T-helper 9 cell (primary cell): ENCODE measurements around the gene FAM151B.
"Not testable (repeated sequence)": the region's sequence is repeated elsewhere in the genome, so short reads cannot be mapped to it uniquely, and the experiment has no call there.

Source experiments
- DNase-seq: peaks from one replicate; pipeline ENCODE4 v3.0.0-alpha.2; 2020
- total RNA-seq, 2 donors: gene quantifications; one replicate each; lab custom pipeline; 2026; lab: John Stamatoyannopoulos, UW

Gene FAM151B, protein sequence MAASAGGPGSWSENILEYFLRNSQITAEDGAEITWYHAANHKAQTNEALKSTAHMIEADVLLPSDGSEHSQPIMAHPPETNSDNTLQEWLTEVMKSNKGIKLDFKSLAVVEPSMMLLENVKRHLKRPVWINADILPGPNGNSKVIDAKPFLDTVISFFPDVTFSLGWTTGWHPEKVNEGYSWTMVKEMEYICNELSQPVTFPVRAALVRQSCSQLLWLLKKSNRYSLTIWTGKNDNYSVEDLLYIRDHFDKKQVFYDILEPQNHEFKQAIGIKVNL
- 0.24 to 0.77 reads per million in 2 donors for total RNA-seq

DNA sequence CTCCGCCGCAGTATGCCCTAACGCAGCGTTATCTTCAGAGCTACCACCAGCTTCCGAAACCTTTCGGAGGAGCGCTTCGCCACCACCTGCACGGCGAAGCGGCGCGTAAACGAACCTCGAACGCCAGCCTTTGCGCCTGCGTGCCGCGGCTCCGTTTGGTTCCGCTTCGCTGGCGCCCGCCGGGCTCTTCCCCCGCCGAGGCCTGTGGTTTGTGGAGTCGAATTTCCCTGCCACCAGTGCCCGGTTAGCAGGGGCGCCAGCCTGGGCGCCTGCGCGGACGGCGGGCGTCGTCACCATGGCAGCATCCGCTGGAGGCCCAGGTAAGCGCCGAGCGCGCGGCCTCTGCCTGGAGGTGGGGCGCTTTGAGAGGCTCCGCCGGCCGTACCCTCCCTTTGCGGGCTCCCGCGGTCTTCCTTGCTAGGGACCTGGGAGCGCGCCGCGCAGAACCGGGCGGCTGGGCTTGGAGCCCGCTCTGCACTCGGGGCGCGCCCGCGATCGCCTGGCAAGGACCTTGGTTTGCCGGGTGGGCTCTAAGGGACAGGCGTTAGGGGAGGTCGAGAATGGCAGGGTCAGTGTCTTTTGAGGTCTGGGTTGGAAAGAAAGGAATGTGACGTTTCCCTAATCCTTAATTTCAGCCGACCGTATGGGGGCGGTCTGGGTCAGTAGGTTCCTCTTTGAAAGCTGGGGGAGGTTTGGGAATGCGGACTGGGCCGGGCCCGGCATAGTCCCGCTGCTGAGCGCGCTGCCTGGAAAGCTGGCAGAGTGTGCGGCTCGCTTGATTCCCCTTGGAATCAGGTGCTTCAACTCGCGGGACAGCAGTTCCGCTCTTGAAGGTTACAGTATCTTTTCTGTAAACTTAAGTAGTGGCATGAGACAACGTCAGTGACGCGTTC is at the start of gene FAM151B:
Gene FAM151B (plus strand): TSS at position 272 of the 893 bp plus-strand sequence. CDS start 24 bp downstream, at position 296.
- DNase-seq = peak; percentile 42

DNA sequence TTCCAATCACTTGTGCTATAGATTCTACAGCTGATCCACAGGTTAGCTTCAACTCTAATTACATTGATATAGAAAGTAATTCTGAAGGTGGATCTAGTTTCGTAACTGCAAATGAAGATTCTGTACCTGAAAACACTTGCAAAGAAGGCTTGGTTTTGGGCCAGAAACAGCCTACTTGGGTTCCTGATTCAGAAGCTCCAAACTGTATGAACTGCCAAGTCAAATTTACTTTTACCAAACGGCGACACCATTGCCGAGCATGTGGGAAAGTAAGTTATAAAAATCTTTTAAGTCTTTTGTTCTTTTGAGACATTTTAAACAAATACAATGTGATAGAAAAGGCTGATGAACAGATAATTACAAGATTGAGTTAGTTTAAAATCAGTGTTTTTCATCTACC is 49.2 kb upstream of the FAM151B start:
- no peak for DNase-seq

DNA sequence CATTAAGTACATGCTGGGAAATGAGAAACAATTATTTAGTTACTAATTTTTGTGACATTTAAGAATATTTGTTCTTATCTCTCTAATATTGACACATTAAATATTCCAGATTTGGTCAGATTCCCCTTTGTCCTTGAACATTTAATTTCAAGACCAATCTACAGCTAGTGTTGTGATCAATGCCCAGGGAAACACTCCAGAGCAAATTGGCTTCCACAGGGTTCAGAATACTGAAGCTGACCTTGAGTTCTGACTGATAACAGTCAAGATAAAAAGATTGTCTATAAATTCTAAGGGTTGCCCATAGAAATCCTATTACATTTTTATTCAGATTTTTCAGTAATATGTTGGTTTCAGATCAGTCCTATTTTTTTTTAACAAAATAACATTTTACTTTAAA is 48.7 kb upstream of the FAM151B start:
- no peak for DNase-seq

DNA sequence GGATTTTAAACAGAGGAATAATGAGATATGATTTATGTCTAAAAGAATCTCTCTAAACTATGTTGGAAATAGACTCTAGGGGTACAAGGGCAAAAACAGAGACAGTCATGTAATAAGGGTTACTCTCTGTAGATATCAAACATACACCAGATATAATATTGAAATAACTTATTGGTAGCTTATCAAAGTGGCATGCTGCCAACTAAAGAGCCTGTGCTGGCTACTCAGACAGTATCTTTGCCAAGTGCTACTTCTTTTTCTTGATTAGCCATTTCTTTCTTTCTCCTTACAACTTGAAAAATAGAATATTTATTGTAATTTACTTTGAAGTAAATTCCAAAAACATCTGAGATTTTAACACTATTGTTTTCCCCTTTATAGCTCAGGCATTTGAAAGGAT is 45.2 kb upstream of the FAM151B start:
- DNase-seq = no peak

DNA sequence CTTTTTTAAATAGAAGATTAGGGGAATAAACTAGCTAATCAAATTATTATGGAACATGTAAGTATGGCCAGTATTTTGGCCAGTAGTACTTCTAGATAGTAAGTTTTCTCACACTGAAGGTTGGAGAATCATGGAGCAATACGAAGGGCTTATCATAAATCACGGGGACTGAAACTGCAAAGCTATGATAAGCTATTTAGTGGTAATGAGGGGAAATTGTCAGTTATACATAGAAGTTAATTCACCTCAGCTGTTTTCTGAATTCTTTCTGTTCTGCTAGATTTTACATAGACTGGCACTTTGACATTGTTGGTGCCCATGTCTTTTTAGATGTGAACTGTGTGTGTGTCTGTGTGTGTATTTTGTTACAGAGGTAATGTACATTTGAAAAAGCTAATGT is 34.5 kb upstream of the FAM151B start:
- no peak for DNase-seq

- no peak for DNase-seq
These were observed 24.6 kb upstream of the FAM151B start for GRCh38 chr5:80463269-80463668.

GRCh38 chr5:80466669-80467485 is 21.0 kb upstream of the FAM151B start:
- DNase-seq = no peak

GRCh38 chr5:80468131-80468530 is 19.8 kb upstream of the FAM151B start:
- DNase-seq = no peak

GRCh38 chr5:80470631-80471030 is 17.3 kb upstream of the FAM151B start:
- not testable (repeated sequence) for DNase-seq

- DNase-seq = no peak
These were observed 13.0 kb upstream of the FAM151B start for GRCh38 chr5:80474929-80475328.

DNA sequence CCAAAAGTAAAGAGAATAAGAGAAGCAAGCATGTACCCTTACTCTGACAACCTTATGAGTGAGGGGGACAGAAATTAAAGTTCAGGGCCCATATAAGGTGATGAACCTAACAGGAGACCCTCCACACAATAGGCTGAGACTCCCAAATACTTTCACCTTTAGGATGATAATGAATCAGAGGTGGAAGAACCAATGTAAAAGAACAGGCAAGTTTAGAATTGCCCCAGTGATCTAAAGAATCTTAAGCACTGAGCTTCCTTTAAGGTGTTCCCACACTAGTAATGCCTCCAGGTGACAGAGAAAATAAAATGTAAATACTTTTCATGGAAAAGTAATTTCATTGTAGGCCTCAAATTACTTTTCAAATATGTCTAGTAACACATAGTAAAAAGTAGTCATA is 8.2 kb upstream of the FAM151B start:
- DNase-seq = no peak

- DNase-seq = no peak
These were observed 7.5 kb upstream of the FAM151B start for GRCh38 chr5:80480354-80480753.

- DNase-seq = no peak
These were observed 6.6 kb upstream of the FAM151B start for GRCh38 chr5:80481019-80481893.

DNA sequence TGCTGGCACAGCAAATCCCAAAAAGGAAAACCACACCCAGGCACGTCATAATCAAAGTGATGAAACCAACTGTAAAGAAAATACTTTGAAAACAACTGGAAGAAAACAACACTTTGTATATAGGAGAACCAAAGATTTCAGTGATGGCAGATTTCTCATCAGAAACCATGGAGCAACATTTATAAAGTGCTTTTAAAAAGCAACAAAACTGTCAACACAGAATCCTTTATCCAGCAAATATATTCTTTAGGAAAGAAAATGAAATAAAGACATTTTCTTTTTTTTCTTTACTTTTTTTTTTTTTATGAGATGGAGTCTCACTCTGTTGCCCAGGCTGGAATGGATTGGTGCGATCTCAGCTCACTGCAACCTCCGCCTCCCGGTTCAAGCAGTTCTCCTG is 5.3 kb upstream of the FAM151B start:
- no peak for DNase-seq

- DNase-seq = no peak
These were observed 4.2 kb upstream of the FAM151B start for GRCh38 chr5:80483636-80484232.

DNA sequence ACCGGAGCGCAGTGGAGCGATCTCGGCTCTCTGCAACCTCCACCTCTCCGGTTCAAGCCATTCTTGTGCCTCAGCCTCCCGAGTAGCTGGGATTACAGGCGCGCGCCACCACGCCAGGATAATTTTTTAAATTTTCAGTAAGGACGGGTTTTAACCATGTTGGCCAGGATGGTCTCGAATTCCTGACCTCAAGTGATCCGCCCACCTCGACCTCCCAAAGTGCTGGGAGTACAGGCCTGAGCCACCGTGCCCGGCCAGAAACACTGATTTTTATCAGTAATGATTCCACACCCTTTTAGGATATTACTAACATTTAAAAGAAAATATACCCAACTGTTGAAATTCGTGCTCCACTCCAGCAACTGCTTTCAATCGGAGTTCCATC is 464 bp upstream of the FAM151B start:
- no peak for DNase-seq

GRCh38 chr5:80491296-80491695 is 3.4 kb downstream of the FAM151B start:
- DNase-seq = no peak

DNA sequence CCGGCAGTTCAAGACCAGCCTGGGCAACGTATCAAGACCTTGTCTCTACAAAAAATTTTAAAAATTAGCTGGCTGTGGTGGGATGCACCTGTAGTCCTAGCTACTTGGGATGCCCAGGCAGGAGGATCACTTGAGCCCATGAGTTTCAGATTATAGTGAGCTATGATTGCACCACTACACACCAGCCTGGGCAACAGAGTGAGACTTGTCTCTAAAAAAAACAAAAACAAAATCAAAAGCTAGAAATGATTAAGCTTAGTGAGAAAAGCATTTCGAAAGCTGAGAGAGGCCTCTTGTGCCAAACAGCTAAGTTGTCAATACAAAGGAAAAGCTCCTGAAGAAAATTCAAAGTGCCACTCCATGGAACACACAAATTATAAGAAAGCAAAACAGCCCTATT is 4.8 kb downstream of the FAM151B start:
- no peak for DNase-seq

DNA sequence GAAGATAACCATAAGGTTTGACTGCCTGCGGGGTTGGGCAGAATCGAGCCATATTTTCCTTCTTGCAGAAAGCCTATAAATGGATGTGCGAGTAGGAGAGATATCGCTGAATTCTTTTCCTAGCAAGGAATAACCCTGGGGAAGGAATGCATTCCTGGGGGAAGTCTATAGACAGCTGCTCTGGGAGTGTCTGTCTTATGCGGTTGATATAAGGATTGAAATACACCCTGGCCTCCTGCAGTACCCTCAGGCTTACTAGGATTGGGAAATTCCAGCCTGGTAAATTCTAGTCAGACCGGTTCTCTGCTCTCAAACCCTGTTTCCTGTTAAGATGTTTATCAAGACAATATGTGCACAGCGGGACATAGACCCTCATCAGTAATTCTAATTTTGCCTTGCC is 5.5 kb downstream of the FAM151B start:
- not testable (repeated sequence) for DNase-seq

GRCh38 chr5:80495891-80496290 is 8.0 kb downstream of the FAM151B start:
- DNase-seq = no peak

DNA sequence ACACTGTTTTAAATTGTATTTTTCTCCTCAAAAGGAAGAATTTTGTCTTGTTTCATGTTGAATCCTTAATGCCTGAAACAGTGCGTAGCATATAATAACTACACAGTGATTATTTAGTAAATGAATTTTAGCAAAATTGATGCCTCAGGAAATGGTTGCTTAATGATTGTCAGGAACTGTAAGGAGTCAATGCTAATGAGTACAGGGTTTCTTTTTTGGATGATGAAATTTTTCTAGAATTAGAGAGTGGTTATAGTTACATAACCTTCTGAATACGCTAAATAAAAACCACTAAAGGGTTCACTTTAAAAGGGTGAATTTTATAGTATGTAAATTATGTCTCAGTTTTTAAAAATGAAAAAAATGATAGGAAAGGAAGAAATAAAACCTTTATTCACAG is 14.9 kb downstream of the FAM151B start:
- DNase-seq = no peak

DNA sequence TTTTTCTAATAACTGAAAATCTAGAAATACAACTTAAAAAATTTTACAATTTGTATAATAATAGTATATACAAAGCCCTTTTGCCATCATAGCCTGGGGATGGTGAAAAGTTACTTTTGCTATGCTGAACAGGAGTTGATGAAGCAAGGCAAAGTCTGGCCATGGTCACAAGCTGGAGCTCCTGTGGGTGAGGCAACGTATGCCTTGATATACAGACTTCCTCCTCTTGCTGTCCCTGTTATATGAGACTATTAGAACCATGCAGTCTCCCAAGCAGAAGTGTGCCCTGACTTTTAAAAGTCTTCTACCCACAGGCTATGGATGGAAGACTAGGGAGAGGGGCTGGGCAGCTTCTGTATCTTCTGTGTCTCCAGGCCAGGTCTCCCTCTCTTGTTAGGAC is 15.7 kb downstream of the FAM151B start:
- no peak for DNase-seq
